Measurements from ENCODE around the gene RHCG.

DNA sequence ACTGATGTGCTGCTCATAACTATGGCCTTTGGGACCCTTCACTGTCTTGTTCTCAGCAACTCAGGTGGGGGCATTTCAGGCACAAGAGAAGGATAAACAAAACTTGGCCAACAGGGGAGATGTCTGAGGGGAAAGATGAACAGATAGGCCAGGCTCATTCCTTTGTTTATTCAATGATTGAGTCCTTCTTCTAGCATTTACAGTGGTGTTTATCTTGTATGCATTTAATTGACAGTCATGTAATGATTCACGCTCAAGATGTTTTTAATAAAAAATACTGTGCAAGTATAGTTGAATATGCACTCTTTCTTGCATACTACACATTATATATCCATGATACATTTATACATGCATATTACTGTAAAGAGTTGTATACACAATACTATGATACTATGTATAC lies 44.5 kb downstream of the RHCG start:
- TF ChIP-seq, protein P1, sequence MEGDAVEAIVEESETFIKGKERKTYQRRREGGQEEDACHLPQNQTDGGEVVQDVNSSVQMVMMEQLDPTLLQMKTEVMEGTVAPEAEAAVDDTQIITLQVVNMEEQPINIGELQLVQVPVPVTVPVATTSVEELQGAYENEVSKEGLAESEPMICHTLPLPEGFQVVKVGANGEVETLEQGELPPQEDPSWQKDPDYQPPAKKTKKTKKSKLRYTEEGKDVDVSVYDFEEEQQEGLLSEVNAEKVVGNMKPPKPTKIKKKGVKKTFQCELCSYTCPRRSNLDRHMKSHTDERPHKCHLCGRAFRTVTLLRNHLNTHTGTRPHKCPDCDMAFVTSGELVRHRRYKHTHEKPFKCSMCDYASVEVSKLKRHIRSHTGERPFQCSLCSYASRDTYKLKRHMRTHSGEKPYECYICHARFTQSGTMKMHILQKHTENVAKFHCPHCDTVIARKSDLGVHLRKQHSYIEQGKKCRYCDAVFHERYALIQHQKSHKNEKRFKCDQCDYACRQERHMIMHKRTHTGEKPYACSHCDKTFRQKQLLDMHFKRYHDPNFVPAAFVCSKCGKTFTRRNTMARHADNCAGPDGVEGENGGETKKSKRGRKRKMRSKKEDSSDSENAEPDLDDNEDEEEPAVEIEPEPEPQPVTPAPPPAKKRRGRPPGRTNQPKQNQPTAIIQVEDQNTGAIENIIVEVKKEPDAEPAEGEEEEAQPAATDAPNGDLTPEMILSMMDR (IDR thresholded peaks at IDR 0.05; ENCODE audit: low read depth, low read length), result no peak
- no peak for TF ChIP-seq POLR2A (IDR thresholded peaks at IDR 0.05; ENCODE audit: extremely low read depth, insufficient read length)
- no peak for TF ChIP-seq MYC (IDR thresholded peaks at IDR 0.05; ENCODE audit: low read depth, low read length)

All from NB4 (cell line).